Panc1 (cell line): ENCODE data around the gene HOXB2. TPM values are rescaled to one million over a fixed set of nuclear protein-coding genes. Genes with fewer than 3 reads are reported as not detected.

ENCODE experiments used
- ATAC-seq: fragments of 200-7000 bp; cut with Tn5 transposase; 2 replicates; pipeline ENCODE4 v1.9.1; 2020; ENCODE audit warnings: mild to moderate bottlenecking, moderate library complexity
- BruUV-seq: library from RNA; stranded (reverse); fragments of 400-500 nt; replicated peaks from 2 replicates; lab custom pipeline; 2021; lab: Mats Ljungman, UMichigan
- CTCF ChIA-PET: fragments of 300-600 bp; sonication (Branson Sonifier 250); formaldehyde crosslinking; loops from one replicate; lab custom pipeline; 2022; ENCODE audit warnings: antibody characterized with exemption; lab: Charles Lee
- POLR2A ChIA-PET: fragments of 300-600 bp; sonication (Branson Sonifier 250); formaldehyde crosslinking; loops from one replicate; lab custom pipeline; 2022; ENCODE audit warnings: antibody characterized with exemption; lab: Charles Lee
- DNase-seq: peaks from one replicate; pipeline ENCODE4 v3.0.0-alpha.2; 2010; ENCODE audit warnings: low read depth, low spot score
- H3K27ac ChIP-seq: 2 replicates; pipeline ENCODE4 v1.5.1; 2011; ENCODE audit warnings: mild to moderate bottlenecking, low read length, inconsistent platforms
- H3K27me3 ChIP-seq: fragments of 200-500 bp; sonication (Bioruptor generic); 2 replicates; pipeline ENCODE4 v1.6.0; 2014; ENCODE audit warnings: low read length, inconsistent platforms; ENCODE audit not compliant: control insufficient read depth, insufficient read depth
- H3K36me3 ChIP-seq: fragments of 200-500 bp; sonication (Bioruptor generic); 2 replicates; pipeline ENCODE4 v1.5.1; 2014; ENCODE audit warnings: inconsistent platforms, mild to moderate bottlenecking, low read length, moderate library complexity; ENCODE audit not compliant: control insufficient read depth, insufficient read depth
- H3K4me1 ChIP-seq: 2 replicates; pipeline ENCODE4 v1.5.1; 2011; ENCODE audit warnings: inconsistent platforms, mild to moderate bottlenecking, low read length, moderate library complexity; ENCODE audit not compliant: control insufficient read depth, insufficient read depth
- H3K4me3 ChIP-seq, 2 experiments: 2 replicates each; pipeline ENCODE4 v1.5.1; 2011 to 2012; ENCODE audit warnings: low read depth in 2 of 2, low read length in 2 of 2, mild to moderate bottlenecking in 2 of 2, inconsistent platforms in 1 of 2, moderate library complexity in 1 of 2
- H3K9me3 ChIP-seq: fragments of 200-500 bp; sonication (Bioruptor generic); 2 replicates; pipeline ENCODE4 v1.5.1; 2014; ENCODE audit warnings: low read depth, mild to moderate bottlenecking, inconsistent platforms, low read length, moderate library complexity; ENCODE audit not compliant: control insufficient read depth, insufficient read depth
- CTCF ChIP-seq: fragments of 450-650 bp; IDR thresholded peaks from 2 replicates; pipeline ENCODE4 v1.5.1; 2017; ENCODE audit warnings: mild to moderate bottlenecking
- POLR2AphosphoS5 ChIP-seq: IDR thresholded peaks from 2 replicates; pipeline ENCODE4 v1.6.1; 2012; ENCODE audit warnings: mild to moderate bottlenecking, low read depth, low read length, moderate library complexity
- REST ChIP-seq, 2 experiments: IDR thresholded peaks; 2 replicates each; pipeline ENCODE4 v1.6.1; 2011 to 2012; ENCODE audit warnings: low read depth in 2 of 2, control low read depth in 1 of 2, low read length in 1 of 2, mild to moderate bottlenecking in 1 of 2, moderate library complexity in 1 of 2; ENCODE audit not compliant: insufficient read depth in 1 of 2
- SIN3A ChIP-seq: IDR thresholded peaks from 2 replicates; pipeline ENCODE4 v1.6.1; 2012; ENCODE audit warnings: low read depth, mild to moderate bottlenecking, low read length, moderate library complexity, borderline replicate concordance; ENCODE audit not compliant: insufficient read depth
- TCF7L2 ChIP-seq: IDR thresholded peaks from 2 replicates; pipeline ENCODE4 v1.6.1; 2011; ENCODE audit warnings: mild to moderate bottlenecking, low read depth, low read length, inconsistent platforms
- in situ Hi-C: cut with HindIII; loops from 2 replicates; pipeline ENCODE4 v1.10.0; 2016; ENCODE audit warnings: low sequenced_read_pairs, low pct_unique_long_range_greater_than_20kb
- intact Hi-C: fragments of 100-400 bp; cut with micrococcal nuclease; formaldehyde crosslinking; loops from one replicate; pipeline ENCODE4 v1.10.0; 2022; ENCODE audit not compliant: unreplicated experiment
- total RNA-seq: library from RNA; stranded (reverse); gene quantifications from one replicate; pipeline ENCODE4 v1.2.1, GENCODE V29; 2021; ENCODE audit not compliant: unreplicated experiment

The HOXB2 gene
- total RNA-seq, 1 experiment from 2014 or later = 70.1 TPM

- CTCF ChIA-PET = no interaction called here
- POLR2A ChIA-PET = no interaction called here
- H3K4me3 ChIP-seq = peak overlapping the region in 1 of 2 experiments; percentile 29; a peak in 2 of 4 replicates
- ATAC-seq (no peak), DNase-seq (no peak)
- intact Hi-C loops = no loop called here
- no peaks in the 10 kb centered on the region for H3K9me3 ChIP-seq
- peak overlapping the region; percentile 97 for H3K27ac ChIP-seq
- TSS peak; percentile 90 for BruUV-seq
- no peaks in the 10 kb centered on the region for H3K27me3 ChIP-seq
- H3K36me3 ChIP-seq = peaks cover 7% of the 10 kb centered on the region; the same call in 1 of the 2 replicates
- in situ Hi-C loops = no loop called here
- 0 out of 2 replicates have a peak, but pooled peaks have one; percentile 6 for TF ChIP-seq SIN3A
- no peak for TF ChIP-seq POLR2AphosphoS5
- peaks cover 94% of the 10 kb centered on the region for H3K4me1 ChIP-seq
These were observed 20.2 kb upstream of the HOXB2 start for GRCh38 chr17:48565022-48565554.

- no TSS peak for BruUV-seq
- no peak for TF ChIP-seq TCF7L2
- no peak for TF ChIP-seq REST (IDR thresholded peaks at IDR 0.05; ENCODE audit: insufficient read depth in 1 of 2, low read depth in 2 of 2, low read length in 1 of 2)
- 0 out of 2 replicates have a peak, but pooled peaks have one; percentile 5 for TF ChIP-seq SIN3A
- TF ChIP-seq CTCF = no peak
- TF ChIP-seq POLR2AphosphoS5 = 0 out of 2 replicates have a peak, but pooled peaks have one; percentile 20
- CTCF ChIA-PET = interaction anchor here (0.7 kb wide), 1 partner anchor 20 kb away, joined by 3 read pairs; no protein-coding TSS in a partner anchor
These were observed 19.5 kb upstream of the HOXB2 start for GRCh38 chr17:48564188-48565021.

More at GRCh38 chr17:48564188-48565021, 19.5 kb upstream of the HOXB2 start:
- Histone ChIP-seq H3K27ac (peak overlapping the region; percentile 97), H3K9me3 (no peaks in the 10 kb centered on the region), H3K4me1 (peaks cover 94% of the 10 kb centered on the region), H3K27me3 (no peaks in the 10 kb centered on the region), H3K4me3 (peak overlapping the region; percentile 16 to 29), H3K36me3 (peaks cover 5% of the 10 kb centered on the region; the same call in 1 of the 2 replicates)
- POLR2A ChIA-PET = no interaction called here
- no peak for ATAC-seq
- intact Hi-C loops = no loop called here
- no peak for DNase-seq
- in situ Hi-C loops = no loop called here
